NCI-H1417 treated with DMSO at 0.1 percent for 48 hours (cell line): Measurements from ENCODE around the gene TSNAXIP1.
"Not testable (repeated sequence)": the region's sequence is repeated elsewhere in the genome, so short reads cannot be mapped to it uniquely, and the experiment has no call there.

Source experiments
- DNase-seq: peaks from one replicate; lab custom pipeline; 2025; lab: John Stamatoyannopoulos, UW

Gene TSNAXIP1

DNA sequence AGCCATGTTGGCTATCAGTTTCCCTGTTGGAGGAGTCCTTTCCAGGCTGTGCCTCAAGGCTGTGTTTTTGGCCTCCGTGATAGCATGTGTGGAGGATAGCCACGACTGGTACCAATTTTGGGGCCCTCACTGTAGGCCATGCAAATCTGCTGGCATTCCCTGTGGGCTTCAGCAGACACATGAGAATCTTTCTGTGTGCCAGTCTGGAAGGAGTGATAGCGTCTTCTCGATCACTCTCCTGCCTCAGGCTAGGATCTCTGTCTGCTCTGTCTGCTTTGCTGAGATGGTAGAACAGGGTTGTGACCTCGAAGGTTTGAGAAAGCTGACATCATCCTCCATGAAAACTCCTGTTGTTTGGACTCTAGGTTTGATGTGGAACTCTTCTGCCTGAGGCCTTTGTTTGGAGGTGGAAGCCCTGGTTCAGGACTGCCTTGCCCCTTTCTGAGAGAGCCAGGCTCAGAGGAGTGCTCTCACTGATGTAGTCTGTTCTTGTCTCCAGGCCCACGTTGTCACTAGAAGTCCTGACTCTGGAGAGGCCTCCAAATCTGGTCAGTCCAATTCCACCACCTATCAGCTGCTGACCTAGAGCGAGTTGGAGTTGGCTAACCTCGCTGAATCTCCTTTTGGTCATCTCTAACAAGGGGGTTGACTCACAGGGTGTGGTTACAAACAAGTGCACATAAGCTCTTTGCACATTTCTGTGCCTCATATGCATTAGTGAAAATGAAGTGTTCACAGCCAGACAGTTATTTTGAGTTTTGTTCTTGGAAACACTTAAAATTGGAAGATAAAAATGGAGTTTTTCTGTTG, 54.1 kb downstream of the TSNAXIP1 start:
- no peak for DNase-seq

DNA sequence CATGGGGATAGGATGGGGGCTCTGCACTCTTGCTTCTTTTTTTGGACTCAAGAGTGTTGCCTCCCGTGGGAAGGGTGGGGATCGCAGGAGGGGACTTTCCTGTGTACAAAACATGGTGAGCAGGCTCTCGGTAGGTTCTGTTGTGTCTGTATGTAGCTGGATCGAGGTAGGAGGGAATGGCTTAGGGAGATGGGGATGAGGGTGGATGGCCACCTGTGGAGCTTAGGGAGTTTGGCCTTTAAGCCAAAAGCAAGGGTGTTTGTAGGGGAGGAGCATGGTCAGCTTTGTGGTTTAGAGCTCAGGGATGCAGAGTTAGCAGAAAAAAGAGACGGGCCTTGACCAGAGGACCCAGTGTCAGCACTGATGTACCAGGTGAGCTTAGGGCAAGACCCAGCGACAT, 55.2 kb downstream of the TSNAXIP1 start:
- DNase-seq, result no peak

GRCh38 chr16:67862623-67863583, 56.2 kb downstream of the TSNAXIP1 start:
- no peak for DNase-seq

DNA sequence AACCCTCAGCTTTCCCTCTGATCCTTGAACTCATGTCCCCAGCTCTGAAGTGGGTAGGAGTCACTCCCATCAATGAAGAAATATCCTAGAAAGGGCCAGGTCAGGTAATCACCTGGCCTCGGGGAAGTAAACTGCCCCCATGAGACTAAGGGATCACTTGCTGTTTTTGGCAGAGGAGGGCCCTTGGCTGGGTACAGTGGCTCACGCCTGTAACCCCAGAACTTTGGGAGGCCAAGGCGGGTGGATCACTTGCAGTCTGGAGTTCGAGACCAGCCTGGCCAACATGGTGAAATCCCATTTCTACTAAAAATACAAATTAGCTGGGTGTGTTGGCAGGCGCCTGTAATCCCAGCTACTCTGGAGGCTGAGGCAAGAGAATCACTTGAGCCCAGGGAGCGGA, 57.4 kb downstream of the TSNAXIP1 start:
- DNase-seq, result not testable (repeated sequence)

GRCh38 chr16:67864594-67864993, 57.9 kb downstream of the TSNAXIP1 start:
- no peak for DNase-seq

GRCh38 chr16:67865318-67865717, 58.6 kb downstream of the TSNAXIP1 start:
- no peak for DNase-seq

GRCh38 chr16:67868290-67868689, 61.6 kb downstream of the TSNAXIP1 start:
- no peak for DNase-seq

DNA sequence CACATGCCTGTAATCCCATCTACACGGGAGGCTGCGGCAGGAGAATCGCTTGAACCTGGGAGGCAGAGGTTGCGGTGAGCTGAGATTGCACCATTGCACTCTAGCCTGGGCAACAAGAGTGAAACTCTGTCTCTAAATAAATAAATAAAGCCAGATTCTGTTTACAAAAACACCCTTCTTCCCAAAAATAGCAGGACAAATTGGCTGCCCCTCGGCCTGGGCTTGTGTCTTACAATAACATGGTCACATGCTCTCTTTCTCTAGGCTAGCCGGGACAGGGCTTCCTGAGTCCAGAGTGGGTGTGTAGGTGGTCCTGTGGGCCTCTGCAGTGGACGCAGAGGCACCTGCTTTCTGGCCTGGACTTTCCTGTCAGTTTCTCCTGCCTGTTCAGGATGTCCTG, 63.0 kb downstream of the TSNAXIP1 start:
- DNase-seq, result no peak

- no peak for DNase-seq
These were observed 64.6 kb downstream of the TSNAXIP1 start for GRCh38 chr16:67871256-67871655.

GRCh38 chr16:67872131-67872630, 65.5 kb downstream of the TSNAXIP1 start:
- DNase-seq, result no peak

DNA sequence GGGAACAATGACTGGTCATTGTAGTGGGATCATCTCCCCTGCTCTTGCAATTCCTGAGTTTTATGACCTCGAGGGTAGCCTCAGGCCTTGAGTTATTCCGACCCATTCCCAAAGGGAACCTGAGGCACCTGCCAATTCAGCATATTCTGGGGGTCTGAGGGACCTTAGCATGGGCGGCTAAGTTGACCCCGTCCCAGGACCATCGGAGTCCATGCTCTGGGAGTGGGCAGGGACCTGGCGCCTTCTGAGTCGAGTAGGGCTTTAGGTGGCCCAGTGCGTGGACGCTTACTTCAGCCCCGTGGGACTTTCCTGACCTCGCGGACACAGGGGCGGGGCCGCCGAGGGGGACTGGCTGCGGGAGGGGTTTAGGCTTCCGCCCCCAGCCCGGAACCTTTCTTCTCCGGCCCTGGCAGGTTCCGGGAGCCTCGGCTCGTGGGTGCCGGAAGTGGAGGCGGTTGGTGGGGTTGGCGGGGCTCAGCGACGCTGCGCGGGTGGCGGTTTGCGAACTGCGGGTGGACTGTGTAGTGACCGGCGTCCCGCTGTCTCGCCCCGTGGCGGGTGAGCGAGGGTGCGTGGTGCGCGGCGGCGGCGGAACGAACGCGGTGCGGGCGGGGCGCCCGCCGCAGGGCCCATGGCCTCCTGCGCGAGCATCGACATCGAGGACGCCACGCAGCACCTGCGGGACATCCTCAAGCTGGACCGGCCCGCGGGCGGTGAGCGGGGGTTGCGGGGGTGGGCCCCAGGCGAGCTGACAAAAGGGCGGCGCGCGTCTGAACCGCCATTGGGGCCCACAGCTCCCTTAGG, 66.1 kb downstream of the TSNAXIP1 start, which contains the start of gene EDC4:
Gene EDC4, plus strand, starts transcription at position 422 of the 804 bp plus-strand sequence. Its CDS starts 210 bp downstream, at position 632.
- DNase-seq, result no peak

- no peak for DNase-seq
These were observed 67.0 kb downstream of the TSNAXIP1 start for GRCh38 chr16:67873435-67874370.

- no peak for DNase-seq
These were observed 67.7 kb downstream of the TSNAXIP1 start for GRCh38 chr16:67874372-67874771.

DNA sequence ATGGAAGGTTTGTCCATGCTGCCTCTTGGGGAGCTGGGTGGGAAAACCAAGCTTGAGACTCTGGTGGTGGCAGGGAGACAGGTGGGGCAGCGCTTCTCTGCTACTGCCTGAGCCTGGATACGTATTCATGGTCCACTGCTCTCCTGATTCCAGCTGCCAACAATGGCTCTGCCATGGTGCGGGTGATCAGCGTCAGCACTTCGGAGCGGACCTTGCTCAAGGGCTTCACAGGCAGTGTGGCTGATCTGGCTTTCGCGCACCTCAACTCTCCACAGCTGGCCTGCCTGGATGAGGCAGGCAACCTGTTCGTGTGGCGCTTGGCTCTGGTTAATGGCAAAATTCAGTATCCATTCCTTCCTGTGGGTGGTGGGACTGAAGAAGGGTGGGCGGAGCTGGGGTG, 70.4 kb downstream of the TSNAXIP1 start:
- DNase-seq, result no peak
